IgD-negative memory B cell (primary cell): ENCODE measurements around the gene DOCK10. TPM values are rescaled to one million over a fixed set of nuclear protein-coding genes. Genes with fewer than 3 reads are reported as not detected.

Experiments used
- H3K27ac Mint-ChIP-seq, 3 donors: one replicate each; pipeline ENCODE4 v1.8.0; 2020 to 2022; ENCODE audit warnings: mild to moderate bottlenecking in 3 of 3, mixed read lengths in 3 of 3, moderate library complexity in 1 of 3
- H3K27me3 Mint-ChIP-seq: one replicate; pipeline ENCODE4 v1.8.0; 2021; ENCODE audit warnings: mixed read lengths
- H3K36me3 Mint-ChIP-seq: one replicate; pipeline ENCODE4 v1.8.0; 2020; ENCODE audit warnings: mild to moderate bottlenecking, mixed read lengths
- H3K4me1 Mint-ChIP-seq, 3 donors: one replicate each; pipeline ENCODE4 v1.8.0; 2020 to 2022; ENCODE audit warnings: mixed read lengths in 3 of 3, mild to moderate bottlenecking in 1 of 3
- H3K4me3 Mint-ChIP-seq, 4 donors: one replicate each; pipeline ENCODE4 v1.8.0; 2020 to 2022; ENCODE audit warnings: mild to moderate bottlenecking in 4 of 4, mixed read lengths in 4 of 4, moderate library complexity in 3 of 4
- H3K9me3 Mint-ChIP-seq, 3 donors: one replicate each; pipeline ENCODE4 v1.8.0; 2020 to 2021; ENCODE audit warnings: mixed read lengths in 3 of 3, mild to moderate bottlenecking in 1 of 3
- polyA plus RNA-seq: library from polyadenylated mRNA; unstranded; fragments of 300-500 nt; fragmentation: Illumina TruSeq; gene quantifications from one replicate; pipeline ENCODE4 v1.2.3, GENCODE V29; 2021

The DOCK10 gene
- polyA plus RNA-seq, 1 donor from 2014 or later, result 26.9 TPM

DNA sequence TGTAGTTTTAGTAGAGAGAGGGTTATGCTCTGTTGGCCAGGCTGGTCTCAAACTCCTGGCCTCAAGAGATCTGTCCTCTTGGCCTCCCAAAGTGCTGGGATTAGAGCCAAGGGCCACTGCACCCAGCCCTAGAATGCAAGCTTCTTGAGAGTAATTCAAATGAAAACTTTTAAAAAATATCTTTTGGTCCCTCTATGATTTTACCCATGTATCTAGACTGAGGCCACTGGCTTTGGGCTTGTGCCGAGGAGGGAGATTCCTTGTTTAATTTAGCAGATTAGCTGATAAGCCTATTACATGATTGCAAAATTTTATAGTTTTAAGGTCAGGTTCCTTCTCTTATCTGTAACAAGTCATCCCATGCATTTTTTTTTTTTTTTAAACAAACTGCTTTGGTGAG is 266.6 kb downstream of the DOCK10 start:
- H3K4me1 Mint-ChIP-seq, result peaks cover 3 to 6% (median 6%) of the 10 kb centered on the region in 3 donors
- H3K9me3 Mint-ChIP-seq, result no peaks in the 10 kb centered on the region
- H3K27me3 Mint-ChIP-seq, result no peaks in the 10 kb centered on the region
- H3K4me3 Mint-ChIP-seq, result no peak overlapping the region
- peaks cover 15% of the 10 kb centered on the region for H3K36me3 Mint-ChIP-seq
- H3K27ac Mint-ChIP-seq, result no peak overlapping the region

DNA sequence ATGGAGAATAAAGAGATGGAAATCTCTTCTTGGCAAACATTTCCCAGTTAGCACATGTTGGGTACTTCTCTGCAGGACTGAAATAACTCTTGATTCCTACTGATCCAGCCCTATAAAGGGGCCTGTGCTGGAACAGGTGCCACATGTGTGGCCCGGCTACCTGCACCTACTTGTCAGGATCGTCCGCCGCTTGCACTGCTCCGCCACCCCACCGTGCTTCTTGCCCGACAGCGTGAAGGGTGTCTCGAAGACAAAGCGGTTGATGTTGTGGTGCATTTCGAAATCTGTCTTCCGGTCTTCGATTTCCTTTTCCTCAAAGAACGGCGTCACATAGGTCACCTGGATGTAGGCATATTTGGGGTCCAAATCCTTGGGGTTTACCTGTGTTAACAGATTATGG is 267.5 kb downstream of the DOCK10 start:
- Mint-ChIP-seq H3K9me3 (no peaks in the 10 kb centered on the region), H3K4me1 (peaks cover 6 to 15% (median 10%) of the 10 kb centered on the region in 3 donors), H3K36me3 (peaks cover 20% of the 10 kb centered on the region), H3K27me3 (no peaks in the 10 kb centered on the region), H3K27ac (no peak overlapping the region), H3K4me3 (no peak overlapping the region)

DNA sequence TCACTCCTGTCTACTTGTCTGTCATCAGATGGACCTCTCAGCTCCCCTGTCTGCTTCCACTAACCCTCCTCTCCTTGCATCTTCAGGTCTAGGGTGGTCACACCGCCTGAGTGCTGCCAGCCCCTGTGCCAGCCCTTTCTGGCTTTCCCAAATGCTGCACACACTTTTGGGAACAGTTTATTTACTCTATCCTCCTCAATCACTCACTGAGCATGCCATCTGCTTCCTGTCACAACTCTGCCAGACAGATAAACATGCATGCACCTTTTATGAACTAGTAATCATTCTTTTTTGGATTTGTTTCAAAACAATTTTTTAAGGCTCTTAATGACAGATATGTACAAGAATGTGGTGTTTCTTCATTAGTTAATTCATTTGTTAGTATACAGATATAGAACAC is 269.8 kb downstream of the DOCK10 start:
- no peaks in the 10 kb centered on the region for H3K9me3 Mint-ChIP-seq
- H3K36me3 Mint-ChIP-seq, result peaks cover 31% of the 10 kb centered on the region
- H3K27ac Mint-ChIP-seq, result no peak overlapping the region
- no peaks in the 10 kb centered on the region for H3K27me3 Mint-ChIP-seq
- peaks cover 12 to 26% (median 19%) of the 10 kb centered on the region in 3 donors for H3K4me1 Mint-ChIP-seq
- H3K4me3 Mint-ChIP-seq, result no peak overlapping the region

DNA sequence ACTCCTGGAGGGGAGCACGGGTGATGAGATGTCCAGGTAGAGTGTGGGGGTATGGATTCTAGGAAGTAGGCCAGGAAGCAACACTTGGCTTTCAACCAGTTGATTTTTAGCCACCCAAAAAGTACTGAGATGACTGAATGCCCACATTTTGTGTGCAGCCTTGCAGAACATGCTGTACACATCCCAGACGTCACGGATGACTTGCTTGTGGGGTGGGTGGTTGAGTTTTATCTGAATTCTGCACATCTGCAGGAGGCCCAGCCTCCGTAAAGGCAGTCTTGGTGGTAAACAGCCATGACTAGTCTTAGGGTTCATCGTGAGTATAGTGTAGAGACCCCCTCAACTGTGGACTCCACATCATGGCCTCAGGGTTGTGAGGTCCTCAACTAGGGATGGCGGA is 272.8 kb downstream of the DOCK10 start:
- H3K27ac Mint-ChIP-seq, result peak overlapping the region; percentile 24 to 82 (median 78)
- H3K36me3 Mint-ChIP-seq, result peaks cover 31% of the 10 kb centered on the region
- no peaks in the 10 kb centered on the region for H3K27me3 Mint-ChIP-seq
- H3K4me3 Mint-ChIP-seq, result peak overlapping the region in 1 of 4 donors; percentile 83
- H3K4me1 Mint-ChIP-seq, result peaks cover 20 to 32% (median 29%) of the 10 kb centered on the region in 3 donors
- H3K9me3 Mint-ChIP-seq, result no peaks in the 10 kb centered on the region

- Mint-ChIP-seq H3K27ac (peak overlapping the region; percentile 5 to 78 (median 25)), H3K9me3 (no peaks in the 10 kb centered on the region), H3K4me1 (peaks cover 26 to 39% (median 39%) of the 10 kb centered on the region in 3 donors), H3K27me3 (no peaks in the 10 kb centered on the region), H3K36me3 (peaks cover 30% of the 10 kb centered on the region), H3K4me3 (peak overlapping the region in 3 of 4 donors; percentile 1 to 79 (median 72))
Observed at GRCh38 chr2:224764565-224765236, 277.6 kb downstream of the DOCK10 start.

DNA sequence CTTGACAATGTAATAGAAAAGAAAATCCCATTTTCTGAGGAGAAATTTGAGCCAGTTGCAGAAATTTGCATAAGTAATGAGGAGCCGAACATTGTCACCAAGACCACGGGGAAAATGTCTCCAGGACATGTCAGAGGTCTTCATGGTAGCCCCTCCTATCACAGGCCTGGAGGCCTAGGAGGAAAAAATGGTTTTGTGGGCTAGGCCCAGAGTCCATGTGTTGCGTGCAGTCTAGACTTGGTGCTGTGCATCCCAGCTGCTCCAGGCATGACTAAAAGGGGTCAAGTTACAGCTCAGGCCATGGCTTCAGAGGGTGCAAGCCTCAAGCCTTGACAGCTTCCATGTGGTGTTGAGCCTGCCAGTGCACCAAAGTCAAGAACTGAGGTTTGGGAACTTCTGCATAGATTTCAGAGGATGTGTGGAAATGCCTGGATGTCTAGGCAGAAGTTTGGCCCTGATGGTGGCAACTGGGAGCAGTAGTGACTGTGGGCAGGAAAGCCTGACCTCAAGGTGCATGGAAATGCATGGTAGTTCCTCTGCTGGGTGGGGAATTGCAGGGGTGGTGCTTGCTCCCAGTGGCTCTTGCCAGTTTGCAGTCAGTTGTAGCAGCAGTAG is 284.2 kb downstream of the DOCK10 start:
- Mint-ChIP-seq H3K4me3 (no peak overlapping the region), H3K36me3 (peaks cover 29% of the 10 kb centered on the region), H3K9me3 (peaks cover 9 to 13% (median 12%) of the 10 kb centered on the region in 3 donors), H3K27me3 (no peaks in the 10 kb centered on the region), H3K27ac (peak overlapping the region in 1 of 3 donors; percentile 53), H3K4me1 (peaks cover 5 to 14% (median 8%) of the 10 kb centered on the region in 3 donors)

DNA sequence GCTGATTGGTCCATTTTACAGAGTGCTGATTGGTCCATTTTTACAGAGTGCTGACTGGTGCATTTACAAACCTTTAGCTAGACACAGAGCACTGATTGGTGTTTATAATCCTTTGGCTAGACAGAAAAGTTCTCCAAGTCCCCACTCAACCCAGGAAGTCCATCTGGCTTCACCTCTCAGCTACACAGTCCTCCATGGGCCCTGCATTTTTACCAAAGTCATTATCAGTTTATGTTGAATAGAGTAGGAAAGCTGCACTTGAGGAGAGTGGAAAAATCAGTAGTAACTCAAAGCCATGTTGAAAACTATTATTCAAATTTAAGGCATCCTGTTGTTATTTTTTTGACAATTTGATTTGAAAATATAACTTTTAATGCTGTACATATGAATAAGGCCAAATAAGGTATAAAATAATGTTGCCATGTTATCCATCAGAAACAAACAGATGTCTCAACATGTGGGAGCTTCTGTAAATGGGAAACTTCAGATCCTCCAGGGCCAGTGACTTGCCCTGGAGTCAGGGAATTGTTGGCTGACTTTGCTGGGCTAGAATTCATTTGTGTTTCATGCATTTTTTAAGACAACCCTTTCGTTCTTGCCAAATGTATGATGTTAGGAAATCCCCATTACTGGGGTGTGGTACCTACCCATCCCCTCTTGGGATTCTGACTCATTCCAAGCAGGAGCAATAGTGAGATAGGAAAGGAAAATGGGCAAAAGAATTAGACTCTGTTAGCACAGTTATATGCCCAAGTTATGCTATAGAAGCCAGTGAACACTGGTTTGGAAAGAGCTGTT is 288.3 kb downstream of the DOCK10 start:
- Mint-ChIP-seq H3K4me3 (no peak overlapping the region), H3K36me3 (peaks cover 11% of the 10 kb centered on the region), H3K9me3 (peaks cover 6 to 12% (median 12%) of the 10 kb centered on the region in 3 donors), H3K27ac (peak overlapping the region in 1 of 3 donors; percentile 47), H3K27me3 (no peaks in the 10 kb centered on the region), H3K4me1 (peaks cover 9 to 17% (median 12%) of the 10 kb centered on the region in 3 donors)

- H3K4me1 Mint-ChIP-seq, result peaks cover 9 to 12% (median 12%) of the 10 kb centered on the region in 3 donors
- peak overlapping the region in 1 of 4 donors; percentile 37 for H3K4me3 Mint-ChIP-seq
- no peaks in the 10 kb centered on the region for H3K27me3 Mint-ChIP-seq
- H3K36me3 Mint-ChIP-seq, result peaks cover 3% of the 10 kb centered on the region
- no peak overlapping the region for H3K27ac Mint-ChIP-seq
- peaks cover 0 to 4% (median 4%) of the 10 kb centered on the region in 3 donors for H3K9me3 Mint-ChIP-seq
Observed at GRCh38 chr2:224751996-224752698, 290.1 kb downstream of the DOCK10 start.

DNA sequence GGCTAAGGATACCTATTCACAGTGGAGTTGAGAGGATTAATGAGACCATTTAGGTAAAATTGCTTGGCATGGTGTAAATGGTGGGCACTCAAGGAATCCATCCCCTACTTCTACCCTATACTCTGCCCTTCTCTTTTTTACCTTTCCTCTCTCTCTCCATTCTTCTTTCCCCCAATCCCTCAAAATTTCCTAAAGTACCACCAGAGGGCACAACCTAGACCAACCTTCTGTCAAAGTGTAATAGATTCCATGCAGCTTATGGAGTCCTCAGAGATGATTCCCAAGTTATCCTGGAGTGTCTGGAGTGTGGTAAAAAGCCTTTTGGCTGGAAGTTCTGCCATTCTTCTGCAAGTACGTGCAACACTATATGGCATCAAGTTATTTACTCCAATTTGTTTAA is 293.1 kb downstream of the DOCK10 start:
- Mint-ChIP-seq H3K27me3 (no peaks in the 10 kb centered on the region), H3K27ac (no peak overlapping the region)

GRCh38 chr2:224747765-224748164 is 294.5 kb downstream of the DOCK10 start:
- H3K9me3 Mint-ChIP-seq, result no peaks in the 10 kb centered on the region
- H3K4me1 Mint-ChIP-seq, result peaks cover 10 to 12% (median 11%) of the 10 kb centered on the region in 3 donors
- H3K27me3 Mint-ChIP-seq, result no peaks in the 10 kb centered on the region
- peaks cover 1% of the 10 kb centered on the region for H3K36me3 Mint-ChIP-seq
- peak overlapping the region in 1 of 3 donors; percentile 54 for H3K27ac Mint-ChIP-seq
- no peak overlapping the region for H3K4me3 Mint-ChIP-seq

More for the DNA sequence above, 293.1 kb downstream of the DOCK10 start:
- Mint-ChIP-seq H3K4me3 (no peak overlapping the region), H3K9me3 (peaks cover 0 to 2% (median 0%) of the 10 kb centered on the region in 3 donors), H3K4me1 (peaks cover 10 to 18% (median 11%) of the 10 kb centered on the region in 3 donors), H3K36me3 (peaks cover 3% of the 10 kb centered on the region)

DNA sequence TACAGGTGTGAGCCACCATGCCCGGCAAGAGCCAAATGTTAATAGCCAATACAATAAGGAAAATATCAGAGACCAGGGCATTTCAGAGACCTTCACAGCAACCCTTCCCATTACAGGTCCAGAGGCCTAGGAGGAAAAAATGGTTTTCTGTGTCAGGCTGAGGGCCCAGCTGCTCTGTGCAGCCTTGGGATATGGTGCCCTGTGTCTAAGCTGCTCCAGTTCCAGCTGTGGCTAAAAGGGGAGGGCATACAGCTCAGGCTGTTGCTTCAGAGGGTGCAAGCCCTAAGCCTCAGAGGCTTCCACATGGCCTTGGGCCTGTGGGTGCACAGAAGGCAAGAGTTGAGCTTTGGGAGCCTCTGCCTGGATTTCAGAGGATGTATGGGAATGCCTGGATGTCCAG is 306.0 kb downstream of the DOCK10 start:
- Mint-ChIP-seq H3K4me3 (no peak overlapping the region), H3K36me3 (peaks cover 10% of the 10 kb centered on the region), H3K27ac (no peak overlapping the region), H3K9me3 (peaks cover 2 to 23% (median 17%) of the 10 kb centered on the region in 3 donors), H3K4me1 (peaks cover 0 to 3% (median 2%) of the 10 kb centered on the region in 3 donors), H3K27me3 (no peaks in the 10 kb centered on the region)

DNA sequence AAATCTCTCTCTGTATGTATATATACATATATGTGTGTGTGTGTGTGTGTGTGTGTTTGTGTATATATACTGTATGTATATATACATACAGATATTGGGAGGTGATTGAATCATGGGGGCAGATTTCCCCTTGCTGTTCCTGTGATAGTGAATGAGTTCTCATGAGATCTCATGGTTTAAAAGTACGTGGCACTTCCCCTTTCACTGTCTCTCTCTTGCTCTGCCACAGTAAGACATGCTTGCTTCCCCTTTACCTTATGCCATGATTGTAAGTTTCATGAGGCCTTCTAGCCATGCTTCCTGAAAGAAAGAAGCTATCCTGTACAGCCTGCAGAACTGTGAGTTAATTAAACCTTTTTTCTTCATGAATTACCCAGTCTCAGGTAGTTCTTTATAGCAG is 307.3 kb downstream of the DOCK10 start:
- H3K36me3 Mint-ChIP-seq, result peaks cover 9% of the 10 kb centered on the region

GRCh38 chr2:224731665-224732064 is 310.6 kb downstream of the DOCK10 start:
- peaks cover 5% of the 10 kb centered on the region for H3K36me3 Mint-ChIP-seq
- no peak overlapping the region for H3K4me3 Mint-ChIP-seq
- H3K9me3 Mint-ChIP-seq, result peaks cover 0 to 25% (median 14%) of the 10 kb centered on the region in 3 donors
- H3K27me3 Mint-ChIP-seq, result no peaks in the 10 kb centered on the region
- H3K27ac Mint-ChIP-seq, result no peak overlapping the region
- H3K4me1 Mint-ChIP-seq, result peaks cover 0 to 2% (median 0%) of the 10 kb centered on the region in 3 donors

More for the DNA sequence above, 307.3 kb downstream of the DOCK10 start:
- Mint-ChIP-seq H3K9me3 (peaks cover 2 to 23% (median 17%) of the 10 kb centered on the region in 3 donors), H3K27ac (no peak overlapping the region), H3K27me3 (no peaks in the 10 kb centered on the region), H3K4me3 (no peak overlapping the region), H3K4me1 (peaks cover 0 to 3% (median 2%) of the 10 kb centered on the region in 3 donors)

- Mint-ChIP-seq H3K9me3 (peaks cover 0 to 17% (median 10%) of the 10 kb centered on the region in 3 donors), H3K27ac (no peak overlapping the region), H3K4me1 (no peaks in the 10 kb centered on the region), H3K4me3 (no peak overlapping the region), H3K27me3 (no peaks in the 10 kb centered on the region), H3K36me3 (peaks cover 5% of the 10 kb centered on the region)
Observed at GRCh38 chr2:224729435-224729834, 312.8 kb downstream of the DOCK10 start.
